ENCODE data around the gene USP32. TPM values are rescaled to one million over a fixed set of nuclear protein-coding genes. Genes with fewer than 3 reads are reported as not detected.

USP32 gene
- total RNA-seq, 1 experiment from 2014 or later, result 34.5 TPM

GRCh38 chr17:60167065-60167741 lies 224.7 kb downstream of the USP32 start:
- Histone ChIP-seq H3K4me3 (no peak overlapping the region), H3K36me3 (no peaks in the 10 kb centered on the region), H3K27ac (no peak overlapping the region), H3K27me3 (replicated peaks) (peaks cover 8% of the 10 kb centered on the region; the same call in 1 of the 2 replicates), H3K9me3 (replicated peaks) (no peaks in the 10 kb centered on the region), H3K4me1 (replicated peaks) (peaks cover 6% of the 10 kb centered on the region; the same call in 1 of the 2 replicates)
- no peak for DNase-seq (ENCODE audit: low read depth in 1 of 2, low spot score in 2 of 2)

GRCh38 chr17:60165971-60166370 lies 226.0 kb downstream of the USP32 start:
- H3K4me3 ChIP-seq, result no peak overlapping the region
- DNase-seq (ENCODE audit: low read depth in 1 of 2, low spot score in 2 of 2), result no peak
- peaks cover 8% of the 10 kb centered on the region; the same call in 1 of the 2 replicates for H3K27me3 ChIP-seq (replicated peaks)
- H3K36me3 ChIP-seq, result no peaks in the 10 kb centered on the region
- H3K9me3 ChIP-seq (replicated peaks), result no peaks in the 10 kb centered on the region
- peaks cover 6% of the 10 kb centered on the region; the same call in 1 of the 2 replicates for H3K4me1 ChIP-seq (replicated peaks)
- H3K27ac ChIP-seq, result no peak overlapping the region

DNA sequence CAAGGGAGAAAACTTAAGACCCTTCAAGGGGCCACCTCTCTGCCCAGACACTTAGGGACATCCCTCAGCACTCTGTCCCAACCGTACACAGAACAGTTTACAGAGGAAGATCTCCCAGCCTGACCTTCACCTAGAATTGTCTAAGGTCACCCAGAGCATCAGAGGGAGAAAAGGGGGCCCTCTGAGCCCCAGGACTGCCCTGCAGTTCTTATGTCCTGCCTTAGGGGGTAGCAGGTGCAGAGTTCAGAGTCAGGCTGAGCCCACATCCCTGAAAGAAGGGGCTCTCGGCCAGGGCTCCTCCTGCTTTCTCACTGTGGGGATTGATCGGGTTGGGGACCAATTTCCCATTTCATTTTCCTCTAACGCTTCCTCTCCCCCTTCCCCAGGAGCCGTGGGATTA lies 226.7 kb downstream of the USP32 start:
- Histone ChIP-seq H3K4me3 (no peak overlapping the region), H3K9me3 (replicated peaks) (no peaks in the 10 kb centered on the region), H3K4me1 (replicated peaks) (peaks cover 6% of the 10 kb centered on the region; the same call in 1 of the 2 replicates), H3K36me3 (no peaks in the 10 kb centered on the region), H3K27me3 (replicated peaks) (peaks cover 8% of the 10 kb centered on the region; the same call in 1 of the 2 replicates), H3K27ac (no peak overlapping the region)
- DNase-seq (ENCODE audit: low read depth in 1 of 2, low spot score in 2 of 2), result no peak

DNA sequence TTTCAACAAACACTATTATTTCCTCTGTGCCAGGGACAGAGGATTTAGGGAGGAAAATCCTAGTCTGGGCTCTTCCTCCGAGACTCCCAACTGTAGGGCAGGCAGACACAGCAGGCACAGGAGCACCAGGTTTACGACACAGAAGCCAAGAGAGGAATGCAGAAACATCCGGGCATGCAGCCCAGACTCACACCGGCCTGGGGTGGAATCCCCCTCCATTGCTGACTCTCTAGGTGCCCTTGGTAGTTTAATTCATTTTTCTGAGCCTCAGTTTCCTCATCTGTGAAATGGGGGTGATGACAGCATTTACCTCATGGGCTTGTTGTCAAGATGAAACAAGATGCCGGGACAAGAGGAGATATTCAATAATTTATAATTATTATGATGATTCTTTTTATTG lies 227.2 kb downstream of the USP32 start:
- H3K27ac ChIP-seq, result no peak overlapping the region
- H3K4me3 ChIP-seq, result no peak overlapping the region
- peaks cover 8% of the 10 kb centered on the region; the same call in 1 of the 2 replicates for H3K27me3 ChIP-seq (replicated peaks)
- H3K36me3 ChIP-seq, result no peaks in the 10 kb centered on the region
- peaks cover 6% of the 10 kb centered on the region; the same call in 1 of the 2 replicates for H3K4me1 ChIP-seq (replicated peaks)
- DNase-seq (ENCODE audit: low read depth in 1 of 2, low spot score in 2 of 2), result no peak
- no peaks in the 10 kb centered on the region for H3K9me3 ChIP-seq (replicated peaks)

DNA sequence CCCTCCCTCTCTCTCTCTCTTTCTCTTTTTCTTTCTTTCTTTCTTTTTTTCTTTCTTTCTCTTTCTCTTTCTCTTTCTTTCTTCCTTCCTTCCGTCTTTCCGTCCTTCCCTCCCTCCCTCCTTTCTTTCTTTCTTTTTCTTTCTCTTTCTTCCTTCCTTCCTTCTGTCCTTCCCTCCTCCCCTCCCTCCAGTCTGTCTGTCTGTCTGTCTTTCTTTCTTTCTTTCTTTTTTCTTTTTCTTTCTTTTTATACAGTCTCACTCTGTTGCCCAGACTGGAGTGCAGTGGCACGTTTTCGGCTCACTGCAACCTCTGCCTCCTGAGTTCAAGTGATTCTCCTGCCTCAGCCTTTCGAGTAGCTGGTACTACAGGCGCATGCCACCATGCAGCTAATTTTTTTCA lies 227.8 kb downstream of the USP32 start:
- H3K4me1 ChIP-seq (replicated peaks), result peaks cover 6% of the 10 kb centered on the region; the same call in 1 of the 2 replicates

GRCh38 chr17:60163108-60163784 lies 228.7 kb downstream of the USP32 start:
- no peak for DNase-seq (ENCODE audit: low read depth in 1 of 2, low spot score in 2 of 2)
- peaks cover 15% of the 10 kb centered on the region for H3K27me3 ChIP-seq (replicated peaks)
- no peak overlapping the region for H3K4me3 ChIP-seq
- no peak overlapping the region for H3K27ac ChIP-seq
- H3K4me1 ChIP-seq (replicated peaks), result peaks cover 6% of the 10 kb centered on the region; the same call in 1 of the 2 replicates
- H3K9me3 ChIP-seq (replicated peaks), result no peaks in the 10 kb centered on the region
- H3K36me3 ChIP-seq, result no peaks in the 10 kb centered on the region

More for the DNA sequence above, 227.8 kb downstream of the USP32 start:
- Histone ChIP-seq H3K27me3 (replicated peaks) (peaks cover 8% of the 10 kb centered on the region), H3K36me3 (no peaks in the 10 kb centered on the region), H3K4me3 (no peak overlapping the region), H3K27ac (no peak overlapping the region), H3K9me3 (replicated peaks) (no peaks in the 10 kb centered on the region)
- no peak for DNase-seq (ENCODE audit: low read depth in 1 of 2, low spot score in 2 of 2)

GRCh38 chr17:60161598-60162330 lies 230.2 kb downstream of the USP32 start:
- Histone ChIP-seq H3K4me3 (no peak overlapping the region), H3K36me3 (no peaks in the 10 kb centered on the region), H3K27ac (no peak overlapping the region), H3K9me3 (replicated peaks) (no peaks in the 10 kb centered on the region), H3K27me3 (replicated peaks) (peaks cover 16% of the 10 kb centered on the region), H3K4me1 (replicated peaks) (peaks cover 6% of the 10 kb centered on the region; the same call in 1 of the 2 replicates)
- DNase-seq (ENCODE audit: low read depth in 1 of 2, low spot score in 2 of 2), result no peak

DNA sequence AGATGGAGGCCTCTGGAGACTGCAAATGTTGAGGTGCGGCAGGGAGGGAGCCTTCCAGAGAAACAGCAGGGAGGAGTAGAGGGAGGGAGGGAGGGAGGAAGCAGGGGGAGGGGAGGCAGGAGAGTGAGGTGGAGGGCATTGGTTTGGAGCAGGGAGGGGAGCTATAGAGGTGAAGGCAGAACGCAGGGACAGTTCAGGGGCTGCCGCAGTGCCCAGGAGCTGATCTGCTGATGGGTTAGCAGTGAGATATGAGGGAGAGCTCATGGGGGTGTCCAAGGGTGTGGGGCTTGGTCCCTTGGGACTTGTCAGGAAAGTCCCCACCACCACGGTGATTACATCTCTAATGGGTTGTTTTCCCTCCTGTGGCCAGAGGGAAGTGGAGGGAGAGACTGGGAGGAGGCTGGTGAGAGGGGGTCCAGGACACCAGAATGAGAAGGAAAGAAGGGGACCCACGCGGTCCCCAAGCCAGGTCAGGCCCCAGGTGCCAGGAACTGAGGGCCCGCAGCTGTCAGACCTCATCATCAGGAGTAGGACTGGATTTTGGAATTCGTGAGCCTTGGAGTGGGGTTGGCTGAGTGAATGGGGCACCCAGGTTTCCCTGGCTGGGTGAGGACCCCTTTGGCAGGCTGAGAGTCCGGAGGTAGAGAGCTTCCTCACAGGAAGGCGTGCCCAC lies 231.0 kb downstream of the USP32 start:
- H3K27me3 ChIP-seq (replicated peaks), result peaks cover 22% of the 10 kb centered on the region
- peaks cover 6% of the 10 kb centered on the region; the same call in 1 of the 2 replicates for H3K4me1 ChIP-seq (replicated peaks)
- no peak overlapping the region for H3K4me3 ChIP-seq
- H3K27ac ChIP-seq, result no peak overlapping the region
- no peak for DNase-seq (ENCODE audit: low read depth in 1 of 2, low spot score in 2 of 2)
- no peaks in the 10 kb centered on the region for H3K36me3 ChIP-seq
- no peaks in the 10 kb centered on the region for H3K9me3 ChIP-seq (replicated peaks)

DNA sequence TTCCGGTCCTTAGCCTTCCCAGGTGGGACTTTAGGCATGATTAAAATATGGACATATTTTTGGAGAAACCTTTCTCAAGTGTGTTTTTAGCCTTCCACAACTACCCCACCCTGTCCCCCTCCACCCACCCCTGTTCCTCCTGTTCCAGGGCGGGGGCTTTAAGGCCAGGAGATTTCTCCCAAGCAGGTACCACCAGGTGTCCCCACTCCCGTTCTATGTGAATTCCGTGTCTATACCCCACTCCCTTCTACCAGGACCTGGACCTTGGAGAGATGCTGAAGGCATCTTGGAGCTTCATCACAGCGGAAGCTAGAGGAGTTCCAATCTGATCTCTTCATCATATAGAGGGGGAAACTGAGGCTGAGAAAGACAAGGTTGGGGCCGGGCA lies 232.5 kb downstream of the USP32 start:
- H3K9me3 ChIP-seq (replicated peaks), result no peaks in the 10 kb centered on the region
- no peak overlapping the region for H3K27ac ChIP-seq
- no peak for DNase-seq (ENCODE audit: low read depth in 1 of 2, low spot score in 2 of 2)
- H3K4me3 ChIP-seq, result no peak overlapping the region
- H3K4me1 ChIP-seq (replicated peaks), result peaks cover 6% of the 10 kb centered on the region; the same call in 1 of the 2 replicates
- no peaks in the 10 kb centered on the region for H3K36me3 ChIP-seq
- H3K27me3 ChIP-seq (replicated peaks), result peaks cover 30% of the 10 kb centered on the region

GRCh38 chr17:60158751-60159478 lies 233.0 kb downstream of the USP32 start:
- Histone ChIP-seq H3K27ac (no peak overlapping the region), H3K4me3 (no peak overlapping the region), H3K36me3 (no peaks in the 10 kb centered on the region), H3K9me3 (replicated peaks) (no peaks in the 10 kb centered on the region), H3K4me1 (replicated peaks) (peaks cover 6% of the 10 kb centered on the region; the same call in 1 of the 2 replicates), H3K27me3 (replicated peaks) (peaks cover 30% of the 10 kb centered on the region)
- DNase-seq (ENCODE audit: low read depth in 1 of 2, low spot score in 2 of 2), result no peak

- Histone ChIP-seq H3K4me3 (no peak overlapping the region), H3K27me3 (replicated peaks) (peaks cover 40% of the 10 kb centered on the region), H3K9me3 (replicated peaks) (no peaks in the 10 kb centered on the region), H3K4me1 (replicated peaks) (no peaks in the 10 kb centered on the region), H3K27ac (no peak overlapping the region), H3K36me3 (no peaks in the 10 kb centered on the region)
- DNase-seq (ENCODE audit: low read depth in 1 of 2, low spot score in 2 of 2), result no peak
These were observed 234.4 kb downstream of the USP32 start for GRCh38 chr17:60157487-60158040.

DNA sequence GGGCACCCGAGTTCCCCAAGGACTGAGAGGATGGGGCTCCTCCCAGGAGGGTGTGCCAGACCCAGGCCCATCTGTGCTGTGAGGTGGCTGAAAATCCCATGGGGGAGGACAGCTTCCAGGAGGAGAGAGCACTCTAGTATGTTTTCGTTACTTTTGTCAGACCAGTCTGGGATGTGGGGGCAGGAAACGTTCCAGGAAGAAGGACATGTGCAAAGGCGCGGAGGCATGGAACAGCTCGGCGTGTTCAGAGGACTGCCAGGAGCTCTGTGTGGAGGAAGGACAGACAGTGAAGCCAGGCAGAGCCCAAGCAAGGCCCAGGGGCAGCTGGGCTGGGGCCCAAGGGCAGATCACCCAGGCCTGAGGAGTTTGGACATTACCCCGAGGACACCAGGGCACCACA lies 235.2 kb downstream of the USP32 start:
- DNase-seq (ENCODE audit: low read depth in 1 of 2, low spot score in 2 of 2), result no peak

More for the DNA sequence above, 235.2 kb downstream of the USP32 start:
- peaks cover 48% of the 10 kb centered on the region for H3K27me3 ChIP-seq (replicated peaks)
- H3K4me3 ChIP-seq, result no peak overlapping the region
- no peak overlapping the region for H3K27ac ChIP-seq
- no peaks in the 10 kb centered on the region for H3K9me3 ChIP-seq (replicated peaks)
- H3K36me3 ChIP-seq, result no peaks in the 10 kb centered on the region
- no peaks in the 10 kb centered on the region for H3K4me1 ChIP-seq (replicated peaks)
